ACHN (cell line): ENCODE data around the gene CYP4F3.
"Not testable (repeated sequence)": the region's sequence is repeated elsewhere in the genome, so short reads cannot be mapped to it uniquely, and the experiment has no call there.

ENCODE experiments used
- DNase-seq: peaks from one replicate; pipeline ENCODE4 v3.0.0-alpha.2; 2015
- in situ Hi-C: cut with HindIII; loops from 2 replicates; pipeline ENCODE4 v1.10.0; 2017; ENCODE audit warnings: low sequenced_read_pairs, low pct_ligation_motif_present, low pct_unique_long_range_greater_than_20kb

The CYP4F3 gene, protein sequence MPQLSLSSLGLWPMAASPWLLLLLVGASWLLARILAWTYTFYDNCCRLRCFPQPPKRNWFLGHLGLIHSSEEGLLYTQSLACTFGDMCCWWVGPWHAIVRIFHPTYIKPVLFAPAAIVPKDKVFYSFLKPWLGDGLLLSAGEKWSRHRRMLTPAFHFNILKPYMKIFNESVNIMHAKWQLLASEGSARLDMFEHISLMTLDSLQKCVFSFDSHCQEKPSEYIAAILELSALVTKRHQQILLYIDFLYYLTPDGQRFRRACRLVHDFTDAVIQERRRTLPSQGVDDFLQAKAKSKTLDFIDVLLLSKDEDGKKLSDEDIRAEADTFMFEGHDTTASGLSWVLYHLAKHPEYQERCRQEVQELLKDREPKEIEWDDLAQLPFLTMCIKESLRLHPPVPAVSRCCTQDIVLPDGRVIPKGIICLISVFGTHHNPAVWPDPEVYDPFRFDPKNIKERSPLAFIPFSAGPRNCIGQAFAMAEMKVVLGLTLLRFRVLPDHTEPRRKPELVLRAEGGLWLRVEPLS

DNA sequence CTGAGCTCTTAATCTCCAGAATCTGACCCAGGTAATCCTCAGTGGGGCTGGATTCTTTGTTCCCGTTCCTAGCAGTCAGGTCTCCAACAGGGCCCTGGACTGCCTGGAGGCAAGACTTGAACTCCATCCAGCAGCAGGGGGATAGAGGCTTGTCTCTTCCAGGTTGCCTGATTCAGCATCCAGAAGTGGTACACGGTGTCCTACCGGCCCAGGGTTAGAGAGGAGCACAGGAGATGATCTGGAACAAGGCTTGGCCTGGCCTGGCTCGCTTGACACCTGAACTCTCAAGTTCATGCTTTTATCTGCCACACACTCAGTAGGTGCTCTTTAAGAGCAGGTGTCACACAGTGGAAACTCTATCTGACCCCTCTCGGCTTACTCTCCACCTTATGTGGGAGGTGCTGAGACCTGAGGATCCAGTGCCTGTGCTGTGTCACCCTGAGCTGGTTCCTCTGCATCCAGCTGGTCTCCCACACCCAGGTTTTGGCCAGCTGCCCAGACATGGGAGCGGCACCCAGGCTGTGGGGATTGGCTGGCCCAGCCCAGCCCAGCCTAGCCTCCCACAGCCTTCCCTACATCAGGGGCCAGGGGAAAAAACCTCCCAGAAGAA is at the start of gene CYP4F3:
Gene CYP4F3 (plus strand): TSS at position 604 of the 610 bp plus-strand sequence. CDS start 519 bp downstream, outside the sequence.
- no peak for DNase-seq
- in situ Hi-C loops = no loop called here

DNA sequence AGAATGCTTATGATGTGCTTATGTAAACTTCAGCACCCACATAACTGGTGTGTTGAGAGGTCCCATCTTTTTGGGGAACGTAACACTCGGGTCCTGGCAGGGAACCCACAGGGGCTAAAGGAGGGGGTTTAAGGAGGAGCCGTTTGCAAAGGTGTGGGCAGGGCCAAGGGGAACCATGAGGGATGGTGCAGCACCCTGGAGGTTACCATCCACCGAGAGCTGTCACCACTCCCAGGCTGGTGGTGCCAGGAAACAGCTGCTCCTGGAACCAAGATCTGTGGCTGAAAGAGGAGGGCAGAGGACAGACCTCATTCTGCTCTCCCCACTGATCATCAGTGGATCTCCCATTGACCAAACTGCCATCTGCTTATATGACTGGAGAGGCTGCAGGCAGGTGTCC is 48.9 kb upstream of the CYP4F3 start:
- in situ Hi-C loops = no loop called here

DNA sequence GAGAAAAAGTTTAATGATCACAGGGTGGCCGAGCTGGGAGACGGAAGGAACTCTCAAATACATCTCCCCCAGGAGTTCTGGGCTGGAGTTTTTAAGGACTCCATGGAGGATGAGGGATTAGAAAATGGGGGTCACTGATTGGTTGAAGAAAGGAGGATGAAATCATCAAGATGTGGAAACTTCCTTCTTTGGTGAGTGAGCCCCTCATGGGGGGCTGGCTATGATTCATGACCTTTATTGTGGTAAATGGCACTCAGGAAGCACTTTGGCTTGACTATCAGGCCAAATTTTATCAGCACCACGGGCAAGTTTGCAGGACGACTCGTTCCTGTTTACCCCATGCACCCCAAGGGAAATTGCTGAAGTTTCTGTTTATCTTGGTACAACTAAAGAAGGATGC is 48.2 kb upstream of the CYP4F3 start:
- in situ Hi-C loops = not testable (repeated sequence)

More for the DNA sequence above, 48.9 kb upstream of the CYP4F3 start:
- no peak for DNase-seq

DNA sequence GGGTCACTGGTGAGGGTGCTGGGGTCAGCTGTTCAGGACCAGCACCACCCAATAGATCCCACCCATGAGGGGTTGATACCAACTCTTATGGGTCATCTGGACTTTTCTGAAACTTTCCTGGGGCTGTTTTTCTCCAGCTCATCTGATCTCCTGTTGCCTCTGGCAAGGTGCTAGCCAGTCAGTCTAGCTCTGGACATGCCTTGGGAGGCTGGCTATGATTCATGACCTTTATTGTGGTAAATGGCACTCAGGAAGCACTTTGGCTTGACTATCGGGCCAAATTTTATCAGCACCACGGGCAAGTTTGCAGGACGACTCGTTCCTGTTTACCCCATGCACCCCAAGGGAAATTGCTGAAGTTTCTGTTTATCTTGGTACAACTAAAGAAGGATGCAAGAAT is 46.9 kb upstream of the CYP4F3 start:
- DNase-seq, in situ Hi-C loops: not testable (repeated sequence)

More for the DNA sequence above, 48.2 kb upstream of the CYP4F3 start:
- not testable (repeated sequence) for DNase-seq

DNA sequence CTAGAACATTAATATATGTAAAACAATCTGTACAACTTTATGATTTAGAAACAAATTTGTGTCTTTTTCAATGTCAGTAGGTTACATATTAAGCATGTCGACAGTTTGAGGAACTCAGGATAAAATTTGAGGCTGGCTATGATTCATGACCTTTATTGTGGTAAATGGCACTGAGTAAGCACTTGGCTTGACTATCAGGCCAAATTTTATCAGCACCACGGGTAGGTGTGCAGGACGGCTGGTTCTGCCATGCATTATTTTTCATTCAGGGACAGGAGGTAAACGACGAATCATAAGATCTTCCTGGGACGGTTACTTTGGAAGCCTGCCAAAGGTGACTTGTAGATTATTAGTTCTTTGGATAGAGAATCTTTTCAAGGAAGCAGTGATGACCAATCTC is 45.6 kb upstream of the CYP4F3 start:
- in situ Hi-C loops = no loop called here
- no peak for DNase-seq

DNA sequence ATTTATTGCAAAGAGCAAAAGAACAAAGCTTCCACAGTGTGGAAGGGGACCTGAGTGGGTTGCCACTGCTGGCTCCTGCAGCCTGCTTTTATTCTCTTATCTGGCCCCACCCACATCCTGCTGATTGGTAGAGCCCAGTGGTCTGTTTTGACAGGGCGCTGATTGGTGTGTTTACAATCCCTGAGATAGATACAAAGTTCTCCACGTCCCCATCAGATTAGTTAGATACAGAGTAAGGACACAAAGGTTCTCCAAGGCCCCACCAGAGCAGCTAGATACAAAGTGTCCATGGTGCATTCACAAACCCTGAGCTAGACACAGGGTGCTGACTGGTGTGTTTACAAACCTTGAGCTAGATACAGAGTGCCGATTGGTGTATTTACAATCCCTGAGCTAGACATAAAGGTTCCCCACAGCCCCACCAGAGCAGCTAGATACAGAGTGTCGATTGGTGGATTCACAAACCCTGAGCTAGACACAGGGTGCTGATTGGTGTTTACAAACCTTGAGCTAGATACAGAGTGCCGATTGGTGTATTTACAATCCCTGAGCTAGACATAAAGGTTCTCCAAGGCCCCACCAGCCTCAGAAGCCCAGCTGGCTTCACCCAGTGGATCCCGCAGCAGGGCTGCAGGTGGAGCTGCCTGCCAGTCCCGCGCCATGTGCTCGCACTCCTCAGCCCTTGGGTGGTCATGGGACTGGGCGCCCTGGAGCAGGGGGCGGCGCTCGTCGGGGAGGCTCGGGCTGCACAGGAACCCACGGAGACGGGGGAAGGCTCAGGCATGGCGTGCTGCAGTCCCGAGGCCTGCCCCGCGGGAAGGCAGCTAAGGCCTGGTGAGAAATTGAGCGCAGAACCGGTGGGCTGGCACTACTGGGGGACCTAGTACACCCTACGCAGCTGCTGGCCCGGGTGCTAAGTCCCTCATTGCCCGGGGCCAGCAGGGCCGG is 32.4 kb upstream of the CYP4F3 start:
- in situ Hi-C loops, DNase-seq: not testable (repeated sequence)

DNA sequence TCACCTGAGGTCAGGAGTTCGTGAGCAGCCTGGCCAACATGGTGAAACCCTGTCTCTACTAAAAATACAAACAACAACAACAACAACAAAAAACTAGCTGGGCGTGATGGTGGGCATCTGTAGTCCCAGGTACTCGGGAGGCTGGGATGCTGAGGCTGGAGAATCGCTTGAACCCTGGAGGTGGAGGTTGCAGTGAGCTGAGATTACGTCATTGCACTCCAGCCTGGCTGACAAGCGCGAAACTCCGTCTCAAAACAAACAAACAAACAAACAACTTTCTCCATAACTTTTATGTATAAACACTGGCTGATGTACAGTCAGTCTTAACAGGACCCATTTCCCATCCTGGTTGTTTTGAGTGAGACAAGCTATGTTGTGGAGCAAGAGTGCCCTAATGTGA is 31.4 kb upstream of the CYP4F3 start:
- in situ Hi-C loops = no loop called here

DNA sequence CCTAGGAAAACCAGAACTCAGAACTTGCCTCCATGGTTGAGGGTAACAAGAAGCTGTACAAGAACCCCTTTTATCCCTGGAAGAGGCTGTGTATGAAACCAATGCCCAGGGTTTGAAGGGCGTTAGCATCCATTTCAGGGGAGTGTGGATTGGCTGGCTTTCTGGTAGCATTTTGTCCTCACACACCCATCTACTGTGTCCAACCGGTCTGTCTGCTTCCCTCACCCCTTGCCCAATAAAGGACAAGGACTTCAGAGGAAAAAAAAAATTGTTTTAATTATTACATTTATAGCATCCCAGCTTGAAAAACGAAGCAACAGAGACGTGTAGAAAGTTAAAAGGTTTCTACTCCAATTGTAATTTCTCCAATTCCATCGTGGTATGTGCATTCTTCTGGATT is 28.4 kb upstream of the CYP4F3 start:
- in situ Hi-C loops = no loop called here
- no peak for DNase-seq

More for the DNA sequence above, 31.4 kb upstream of the CYP4F3 start:
- no peak for DNase-seq

DNA sequence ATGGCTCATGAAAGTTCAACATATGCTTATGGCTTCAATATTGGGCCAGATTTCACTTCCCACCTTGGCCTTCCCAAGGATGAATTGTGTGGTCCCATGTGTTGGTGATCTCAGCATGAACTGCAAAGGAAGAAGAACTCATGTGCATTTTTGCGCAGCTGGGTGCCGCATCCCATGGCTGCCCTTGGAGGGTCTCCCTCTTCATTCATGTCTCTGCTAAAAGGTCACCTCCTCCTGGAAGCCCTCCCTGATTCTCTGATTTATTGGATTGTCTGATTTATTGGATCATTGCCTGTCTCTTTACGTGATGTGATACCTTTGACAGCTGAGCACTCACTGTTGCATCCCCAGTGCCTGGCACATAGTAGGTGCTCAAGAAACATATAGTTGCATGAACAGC is 27.4 kb upstream of the CYP4F3 start:
- in situ Hi-C loops = no loop called here
- no peak for DNase-seq

DNA sequence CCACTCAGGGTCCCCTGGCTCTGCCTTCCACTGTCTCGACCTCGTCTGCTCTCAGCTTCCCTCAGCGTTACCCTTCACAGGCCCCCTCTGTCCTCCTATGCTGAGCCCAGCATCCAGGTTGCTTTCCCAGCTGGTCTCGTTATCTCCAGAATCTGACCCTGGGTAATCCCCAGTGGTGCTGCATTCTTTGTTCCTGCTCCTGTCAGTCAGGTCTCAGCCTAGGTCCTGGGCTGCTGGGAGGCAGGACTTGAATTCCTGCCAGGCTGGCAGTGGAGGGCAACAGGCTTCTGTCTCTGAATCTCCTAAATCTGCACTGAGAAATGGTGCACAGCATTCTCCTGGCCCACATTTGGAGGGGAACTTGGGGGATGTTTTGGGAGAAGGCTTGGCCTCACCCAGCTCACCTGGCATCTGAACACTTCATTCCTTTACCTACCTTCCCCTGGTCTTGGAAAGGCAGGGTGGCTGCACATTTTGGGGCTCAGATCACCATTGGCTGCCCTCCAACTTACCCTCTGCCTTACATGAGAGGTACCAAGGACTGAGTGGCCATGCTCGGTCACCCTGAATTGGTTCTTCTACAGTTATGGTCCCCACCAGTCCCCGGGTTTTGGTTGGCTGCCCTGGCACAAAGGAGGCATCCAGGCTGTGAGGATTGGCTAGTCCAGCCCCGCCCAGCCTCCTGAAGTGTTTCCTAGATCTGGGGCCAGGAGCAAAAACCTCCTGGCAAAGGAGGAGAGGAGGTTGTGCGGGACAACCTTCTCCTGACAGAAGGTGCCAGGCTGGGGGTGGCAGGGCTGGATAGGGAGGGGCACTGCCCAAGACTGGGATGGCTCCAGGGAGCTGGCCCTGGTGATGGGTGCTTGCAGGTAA is 26.0 kb upstream of the CYP4F3 start, which contains the start of gene CYP4F8:
Gene CYP4F8 (plus strand): TSS at position 712 of the 873 bp plus-strand sequence. CDS start 399 bp downstream, outside the sequence.
- DNase-seq = no peak
- in situ Hi-C loops = no loop called here

DNA sequence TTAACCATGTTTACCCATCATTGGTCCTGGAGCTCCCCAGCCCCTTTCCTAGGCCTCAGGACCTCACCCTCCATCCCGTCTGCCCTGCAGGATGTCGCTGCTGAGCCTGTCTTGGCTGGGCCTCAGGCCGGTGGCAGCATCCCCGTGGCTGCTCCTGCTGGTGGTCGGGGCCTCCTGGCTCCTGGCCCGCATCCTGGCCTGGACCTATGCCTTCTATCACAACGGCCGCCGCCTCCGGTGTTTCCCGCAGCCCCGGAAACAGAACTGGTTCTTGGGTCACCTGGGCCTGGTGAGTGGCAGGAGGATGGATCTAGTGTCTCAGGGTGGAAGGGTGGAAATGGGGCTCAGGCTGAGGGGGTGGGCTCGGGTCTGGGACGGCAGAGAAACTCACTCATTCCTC is 25.2 kb upstream of the CYP4F3 start:
- in situ Hi-C loops = no loop called here
- no peak for DNase-seq

DNA sequence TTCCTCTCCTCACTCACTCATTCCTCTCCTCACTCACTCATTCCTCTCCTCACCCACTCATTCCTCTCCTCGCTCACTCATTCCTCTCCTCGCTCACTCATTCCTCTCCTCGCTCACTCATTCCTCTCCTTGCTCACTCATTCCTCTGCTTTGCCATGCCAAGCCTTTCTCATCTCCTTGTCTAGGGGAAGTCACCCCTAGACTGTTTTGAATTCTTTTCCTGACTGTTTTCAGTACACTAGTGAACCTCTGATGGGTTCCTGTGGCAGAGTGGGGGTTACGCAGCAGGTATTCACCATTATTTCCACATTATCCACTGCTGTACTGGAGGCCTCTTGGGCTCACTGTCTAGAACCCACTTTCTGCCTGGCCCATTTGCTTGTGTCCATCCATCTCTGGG is 24.5 kb upstream of the CYP4F3 start:
- no peak for DNase-seq
- in situ Hi-C loops = no loop called here

DNA sequence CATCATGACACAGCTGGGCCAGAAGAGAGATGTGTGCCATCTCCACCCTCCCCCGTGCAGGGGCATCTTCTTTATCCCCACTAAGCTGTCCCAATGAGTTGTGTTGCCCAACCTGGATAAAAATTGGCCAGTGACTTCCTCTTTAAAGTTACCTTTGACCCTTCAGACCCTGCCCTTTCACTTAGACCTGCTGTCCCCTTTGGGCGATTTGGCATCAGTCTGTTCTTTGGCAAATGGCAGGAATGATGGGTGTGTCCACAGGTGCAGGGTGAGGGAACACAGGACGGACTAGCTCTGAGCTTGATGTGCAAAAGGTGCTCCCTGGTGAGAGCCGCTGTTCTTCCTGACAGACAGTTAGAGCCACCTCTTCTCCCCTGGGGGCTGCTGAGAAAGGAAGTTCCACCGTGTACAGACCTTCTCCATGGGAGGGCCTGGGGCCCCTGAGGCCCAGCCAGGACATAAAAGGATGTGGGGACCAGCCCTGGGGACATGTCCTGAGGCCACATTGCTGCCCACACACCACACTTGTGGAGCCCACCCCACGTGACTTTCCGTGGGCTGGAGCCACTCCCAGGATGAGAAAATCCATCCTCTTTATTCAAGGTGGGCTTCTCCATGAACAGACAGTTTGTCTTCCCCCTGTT is 23.9 kb upstream of the CYP4F3 start:
- DNase-seq = no peak
- in situ Hi-C loops = no loop called here

DNA sequence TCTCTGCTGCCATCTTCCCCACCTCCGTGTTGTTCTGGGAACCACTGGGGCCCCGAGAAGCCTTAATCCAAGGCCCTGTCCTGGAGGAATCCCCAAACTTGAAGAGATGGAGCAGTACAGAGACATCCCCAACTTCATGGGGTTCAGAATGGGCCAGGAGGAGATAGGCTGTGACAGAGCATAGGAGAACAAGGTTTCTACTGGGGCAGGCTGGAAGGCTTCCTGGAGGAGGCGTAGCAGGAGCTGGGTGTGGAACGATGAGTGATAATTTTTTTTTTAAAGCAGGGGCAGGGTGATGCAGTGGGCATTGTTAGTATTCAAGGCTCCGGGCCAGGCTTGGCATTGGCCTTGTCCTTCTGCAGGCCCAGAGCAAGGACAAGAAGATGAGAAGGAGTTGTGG is 22.4 kb upstream of the CYP4F3 start:
- no peak for DNase-seq
- in situ Hi-C loops = no loop called here

DNA sequence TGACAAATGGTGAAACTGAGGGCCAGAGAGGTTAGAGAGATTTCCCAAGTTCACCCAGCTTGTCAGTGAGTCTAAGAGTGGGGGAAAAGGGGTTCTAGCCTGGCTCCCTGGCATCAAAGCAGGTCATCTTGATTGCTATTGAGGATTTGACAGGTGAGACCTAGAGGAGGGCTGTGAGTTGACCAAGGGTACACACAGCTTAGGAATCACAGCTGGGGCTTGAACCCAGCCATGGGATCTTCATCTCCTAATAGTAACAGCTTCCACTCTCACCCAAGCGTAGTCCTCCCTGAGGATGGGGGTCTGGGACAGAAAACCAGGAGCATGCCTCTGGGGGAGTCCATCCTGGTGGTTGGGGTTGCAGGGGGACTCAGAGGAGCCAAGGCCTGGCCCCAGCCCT is 18.9 kb upstream of the CYP4F3 start:
- no peak for DNase-seq
- in situ Hi-C loops = no loop called here

DNA sequence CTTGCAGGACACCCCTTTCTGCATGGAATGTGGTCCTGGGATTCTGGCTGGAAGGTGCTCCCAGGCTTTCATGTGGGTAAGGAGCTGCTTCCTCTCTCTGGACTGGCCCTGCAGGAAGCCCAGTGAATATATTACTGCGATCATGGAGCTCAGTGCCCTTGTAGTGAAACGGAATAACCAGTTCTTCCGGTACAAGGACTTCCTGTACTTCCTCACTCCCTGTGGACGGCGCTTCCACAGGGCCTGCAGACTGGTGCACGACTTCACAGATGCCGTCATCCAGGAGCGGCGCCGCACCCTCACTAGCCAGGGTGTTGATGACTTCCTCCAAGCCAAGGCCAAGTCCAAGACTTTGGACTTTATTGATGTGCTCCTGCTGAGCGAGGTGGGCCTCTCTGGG is 17.7 kb upstream of the CYP4F3 start:
- in situ Hi-C loops = no loop called here
- no peak for DNase-seq

DNA sequence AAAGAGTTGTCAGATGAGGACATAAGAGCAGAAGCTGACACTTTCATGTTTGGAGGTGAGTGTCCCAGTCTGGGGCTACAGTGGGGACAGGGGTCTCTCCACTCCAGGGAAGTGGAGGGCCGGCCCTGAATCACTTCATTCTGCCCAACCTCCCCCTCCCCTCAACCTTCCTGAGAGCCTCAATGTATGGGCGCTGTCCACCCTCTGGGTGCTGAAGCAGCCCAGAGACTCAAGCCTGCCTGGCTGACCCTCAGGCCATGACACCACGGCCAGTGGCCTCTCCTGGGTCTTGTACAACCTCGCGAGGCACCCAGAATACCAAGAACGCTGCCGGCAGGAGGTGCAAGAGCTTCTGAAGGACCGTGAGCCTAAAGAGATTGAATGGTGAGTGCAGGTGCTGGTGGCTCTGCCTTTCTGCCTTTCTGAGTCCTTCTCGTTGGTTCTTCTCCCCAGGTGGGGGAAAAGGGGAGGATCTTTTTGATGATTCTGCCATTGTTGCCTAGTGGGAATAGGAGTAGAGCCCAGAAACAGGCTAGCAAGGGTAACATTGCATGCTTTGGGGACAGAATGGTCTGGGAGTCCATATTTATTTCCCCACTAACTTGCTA is 16.9 kb upstream of the CYP4F3 start:
- in situ Hi-C loops = no loop called here

More for the DNA sequence above, 16.9 kb upstream of the CYP4F3 start:
- DNase-seq = peak; percentile 18
